HG02852 (cell line): ENCODE data around the gene NHSL1.
A peak's percentile ranks its signal among the peaks of the same experiment; 100 is the strongest.

Experiments
- ATAC-seq: cut with Tn5 transposase; IDR thresholded peaks from one replicate; pipeline ENCODE4 v1.9.1; 2021; ENCODE audit warnings: mild to moderate bottlenecking, moderate library complexity; ENCODE audit not compliant: unreplicated experiment

Gene NHSL1

DNA sequence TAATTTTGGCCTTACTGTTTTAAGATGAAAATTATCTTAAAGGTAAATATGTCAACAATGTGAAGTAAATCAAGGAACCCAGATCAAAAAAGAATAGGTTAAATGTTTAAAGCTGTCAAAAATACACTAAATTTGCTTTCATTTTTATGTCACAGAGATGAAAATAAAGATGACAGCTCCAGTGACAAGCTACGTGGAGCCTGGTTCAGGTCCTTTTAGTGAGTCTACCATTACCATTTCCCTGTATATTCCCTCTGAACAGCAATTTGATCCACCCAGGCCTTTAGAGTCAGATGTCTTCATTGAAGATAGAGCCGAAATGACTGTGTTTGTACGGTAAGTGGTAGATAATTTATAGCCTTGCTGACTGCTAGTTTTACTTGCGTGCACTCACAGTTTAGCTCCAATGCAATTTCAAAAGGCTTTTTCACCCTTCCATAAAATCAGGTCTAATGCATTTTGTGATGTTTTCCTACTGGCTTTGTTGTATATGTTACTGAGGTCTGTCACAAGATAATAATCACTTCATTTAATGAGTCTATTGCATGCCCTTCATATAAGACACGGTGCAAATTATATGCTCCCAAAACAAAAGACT, 93.4 kb downstream of the NHSL1 start:
- no peak for ATAC-seq

DNA sequence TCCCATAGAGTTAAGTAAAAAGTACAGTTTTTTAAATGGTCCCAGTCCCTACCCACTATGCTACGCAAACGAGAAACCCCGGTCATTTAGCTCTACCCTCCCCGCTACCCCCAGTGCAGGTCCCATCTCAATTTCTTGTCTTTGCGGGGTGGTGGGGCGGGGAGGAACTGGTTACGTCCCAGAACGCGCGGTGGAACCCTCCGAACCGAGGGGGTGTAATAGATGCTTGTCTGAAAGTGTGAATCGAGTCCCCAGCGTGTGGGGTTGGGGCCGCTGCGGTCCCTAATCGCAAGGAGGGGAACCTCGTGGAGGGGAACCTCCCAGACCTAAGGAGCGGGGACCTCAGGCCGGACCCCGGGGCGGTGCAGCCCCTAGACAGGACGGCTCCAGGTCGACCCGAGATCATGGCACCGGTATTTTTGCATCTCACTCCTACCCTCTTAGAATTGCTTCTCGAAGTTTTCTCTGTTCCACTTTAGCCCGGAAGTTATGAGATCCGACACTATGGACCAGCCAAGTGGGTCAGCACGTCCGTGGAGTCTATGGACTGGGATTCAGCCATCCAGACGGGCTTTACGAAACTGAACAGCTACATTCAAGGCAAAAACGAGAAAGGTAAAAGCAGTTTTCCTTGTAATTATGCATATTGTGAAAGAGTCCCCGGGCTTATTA, 94.5 kb downstream of the NHSL1 start:
- peak; percentile 10 for ATAC-seq

DNA sequence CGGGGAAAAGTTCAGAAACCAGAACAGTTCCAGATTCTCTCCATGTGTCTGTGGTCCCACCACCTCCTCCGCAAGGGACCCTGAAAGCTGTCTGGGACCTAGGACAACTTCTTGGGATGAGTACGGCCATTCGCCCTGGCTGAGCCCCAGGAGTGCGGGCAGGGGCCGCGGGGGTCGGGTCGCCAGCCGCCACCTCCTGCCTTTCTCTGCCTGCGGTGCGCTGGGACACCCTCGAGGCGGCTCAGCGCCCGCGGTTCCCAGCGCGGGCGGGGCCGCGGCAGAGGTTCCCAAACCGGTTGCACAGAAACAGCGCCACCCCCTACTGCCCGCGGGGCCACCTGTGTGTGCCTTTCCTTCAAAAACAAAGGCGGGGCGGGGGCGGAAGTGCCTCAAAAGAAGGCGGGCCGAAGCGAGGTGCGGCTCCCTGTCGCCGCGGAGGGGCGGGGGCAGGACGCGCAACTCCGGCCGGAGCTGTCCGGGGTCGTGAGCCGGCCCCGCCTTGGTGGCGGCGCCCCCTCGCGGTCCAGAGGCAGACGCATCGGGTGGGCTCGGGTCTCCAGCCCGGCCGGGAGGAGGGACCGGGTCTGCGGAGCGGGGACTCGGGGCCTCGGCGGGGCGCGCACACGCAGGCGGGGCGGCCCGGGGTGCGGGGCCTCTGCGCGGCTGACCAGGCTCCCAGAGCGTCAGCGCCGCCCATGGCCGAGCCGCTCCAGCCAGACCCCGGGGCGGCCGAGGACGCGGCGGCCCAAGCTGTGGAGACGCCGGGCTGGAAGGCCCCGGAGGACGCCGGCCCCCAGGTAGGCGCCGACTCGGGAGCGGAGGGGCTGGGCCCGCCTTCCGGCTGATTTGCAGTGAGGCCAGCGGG, 95.3 kb downstream of the NHSL1 start, which contains the start of gene HEBP2:
TSS of gene HEBP2 (plus strand) at position 423 of the 865 bp plus-strand sequence. CDS start at position 696, 273 bp downstream.
- ATAC-seq = peak; percentile 88

DNA sequence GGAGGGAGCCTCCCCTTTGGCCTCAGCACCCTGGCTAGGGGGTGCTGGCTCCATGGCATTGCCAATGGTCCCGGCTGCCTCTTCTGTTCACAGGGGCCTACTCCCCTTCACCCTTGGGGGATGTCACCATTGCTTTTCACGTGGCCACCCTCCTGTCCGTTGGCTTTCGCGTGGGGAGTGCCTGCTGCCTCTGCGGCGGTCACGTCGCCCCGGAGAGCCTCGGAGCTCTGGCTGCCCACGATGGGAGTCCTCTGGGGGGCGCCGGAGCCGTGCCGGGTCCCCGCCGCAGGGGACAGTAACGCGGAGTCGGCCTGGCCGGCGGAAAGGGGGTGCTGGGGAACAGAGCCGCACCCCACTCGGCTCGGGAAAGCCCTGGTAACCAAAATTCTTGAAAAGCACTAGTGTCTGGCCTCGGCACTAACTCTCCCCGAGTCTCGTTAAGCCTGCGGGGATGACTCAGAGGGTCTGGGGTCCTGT, 95.9 kb downstream of the NHSL1 start:
- ATAC-seq = peak; percentile 16

DNA sequence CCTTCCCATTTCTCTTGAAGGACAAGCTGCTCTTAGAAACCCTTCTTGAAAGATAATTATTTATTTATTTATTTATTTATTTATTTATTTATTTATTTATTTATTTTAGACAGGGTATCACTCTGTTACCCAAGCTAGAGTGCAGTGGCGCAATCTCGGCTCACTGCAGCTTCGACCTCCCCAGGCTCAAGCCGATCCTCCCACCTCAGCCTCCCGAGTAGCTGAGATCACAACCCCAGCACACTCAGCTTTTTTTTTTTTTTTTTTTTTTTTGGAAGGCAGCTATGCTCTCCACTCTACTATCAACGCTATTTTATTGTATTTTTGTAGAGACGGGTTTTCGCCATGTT, 96.5 kb downstream of the NHSL1 start:
- ATAC-seq = no peak

DNA sequence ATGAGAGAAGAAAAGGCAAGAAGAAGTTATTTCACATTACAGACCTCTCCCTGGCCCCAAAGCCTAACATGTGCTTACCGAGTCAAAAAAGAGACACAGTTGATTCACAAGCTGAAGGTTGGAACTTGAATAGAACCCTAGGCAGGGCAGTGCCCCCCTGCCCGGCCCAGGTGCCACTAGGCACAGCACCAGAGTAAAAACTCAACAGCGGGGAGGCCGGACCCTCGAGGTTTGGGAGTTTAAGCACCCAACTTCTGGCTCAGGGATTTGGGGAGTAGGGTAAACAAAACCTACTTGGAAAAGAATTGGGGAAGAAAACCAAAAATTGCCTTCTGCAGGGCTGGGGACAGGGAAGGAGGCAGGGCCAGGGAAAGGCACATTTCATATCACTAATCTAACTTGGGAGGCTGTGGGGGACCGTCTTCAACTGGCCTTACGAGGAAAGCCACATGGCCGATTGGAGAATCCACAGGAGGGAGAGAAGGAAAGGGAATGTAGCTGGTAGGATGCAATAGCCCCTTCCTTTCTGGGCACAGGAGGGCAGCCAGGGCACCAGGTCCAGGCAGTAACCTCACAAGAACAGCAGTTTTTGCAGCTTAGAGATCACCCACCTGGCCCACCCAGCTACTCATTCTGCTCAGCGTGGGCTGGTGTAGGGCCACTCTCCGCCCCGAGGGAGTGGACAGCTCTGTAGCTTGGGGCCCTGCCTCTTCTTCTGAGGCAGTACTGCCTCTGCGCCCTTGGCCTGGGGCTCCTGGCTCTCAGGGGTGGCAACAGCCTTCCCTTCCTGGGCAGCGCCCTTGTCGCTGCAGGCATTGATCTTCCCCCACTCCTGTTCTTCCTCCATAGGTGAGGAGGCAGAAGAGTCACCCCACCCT, 97.1 kb downstream of the NHSL1 start:
- no peak for ATAC-seq

DNA sequence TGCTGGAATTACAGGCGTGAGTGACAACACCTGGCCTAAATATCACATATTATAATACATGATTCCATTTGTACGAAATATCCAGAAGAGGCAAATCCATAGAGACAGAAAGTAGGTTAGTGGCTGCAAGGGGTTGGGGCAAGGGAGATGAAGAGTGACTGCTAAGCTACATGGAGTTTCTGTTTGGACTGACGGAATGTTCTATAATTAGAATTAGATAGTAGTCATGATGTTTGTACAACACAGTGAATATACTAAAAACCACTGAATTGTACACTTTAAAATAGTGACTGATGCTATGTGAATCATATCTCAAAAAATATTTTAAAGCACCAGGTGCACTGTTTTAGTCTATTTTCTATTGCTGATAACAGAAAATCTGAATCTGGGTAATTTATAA, 99.0 kb downstream of the NHSL1 start:
- no peak for ATAC-seq

DNA sequence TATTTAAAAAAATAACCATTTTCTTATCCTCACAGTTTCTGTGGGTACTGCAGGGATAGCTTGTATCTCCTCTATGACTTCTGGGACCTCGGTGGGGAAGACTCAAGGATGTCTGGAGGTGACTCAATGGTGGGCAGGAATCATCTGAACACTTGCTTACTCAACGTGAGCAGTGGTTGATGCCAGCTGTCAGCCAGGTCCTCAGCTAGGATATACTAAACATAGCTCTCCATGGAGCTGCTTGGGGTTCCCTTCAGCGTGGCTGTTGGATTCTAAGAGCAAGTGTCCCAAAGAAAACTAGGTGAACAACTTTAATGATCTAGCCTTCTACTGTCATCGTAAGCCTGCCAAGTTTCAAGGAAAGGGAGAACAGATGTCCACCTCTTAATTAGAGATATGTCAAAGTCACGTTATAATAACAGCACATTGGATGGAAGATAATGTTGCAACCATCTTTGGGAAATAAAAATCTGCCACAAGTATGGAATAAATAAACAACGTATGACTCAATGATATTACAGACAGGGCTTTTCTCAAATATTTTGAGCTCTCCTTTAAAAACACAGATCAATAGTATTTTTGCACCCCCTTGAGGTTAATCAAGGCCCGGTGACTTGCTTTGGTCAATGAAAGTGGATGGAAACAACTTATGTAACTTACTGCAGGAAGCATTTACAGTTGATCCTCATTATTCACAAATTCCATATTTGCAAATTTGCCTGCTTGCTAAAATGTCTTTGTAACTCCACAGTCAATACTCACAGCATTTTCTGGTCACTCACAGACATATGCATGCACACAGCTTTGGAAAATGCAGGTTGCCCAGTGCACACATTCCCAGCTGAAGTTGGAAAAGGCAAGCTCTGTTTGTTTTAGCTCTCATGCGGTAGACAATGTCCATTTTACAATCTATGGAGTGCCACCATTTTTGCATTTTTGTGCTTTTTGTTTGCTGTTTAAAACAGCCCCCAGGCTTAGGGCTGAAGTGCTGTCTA, 101.9 kb downstream of the NHSL1 start:
- no peak for ATAC-seq

DNA sequence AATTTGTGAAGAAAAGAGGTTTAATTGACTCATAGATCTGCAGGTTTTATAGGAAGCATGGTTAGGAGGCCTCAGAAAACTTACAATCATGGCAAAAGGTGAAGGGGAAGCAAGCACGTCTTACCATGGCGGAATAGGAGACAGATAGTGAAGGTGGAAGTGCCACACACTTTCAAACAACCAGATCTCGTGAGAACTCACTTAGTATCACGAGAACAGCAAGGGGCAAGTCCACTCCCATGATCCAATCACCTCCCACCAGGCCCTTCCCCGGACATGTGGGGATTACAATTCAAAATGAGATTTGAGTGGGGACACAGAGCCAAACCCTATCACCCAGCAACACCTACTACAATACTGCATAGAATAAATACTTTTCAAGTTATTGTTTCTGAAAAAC, 102.6 kb downstream of the NHSL1 start:
- ATAC-seq = no peak

DNA sequence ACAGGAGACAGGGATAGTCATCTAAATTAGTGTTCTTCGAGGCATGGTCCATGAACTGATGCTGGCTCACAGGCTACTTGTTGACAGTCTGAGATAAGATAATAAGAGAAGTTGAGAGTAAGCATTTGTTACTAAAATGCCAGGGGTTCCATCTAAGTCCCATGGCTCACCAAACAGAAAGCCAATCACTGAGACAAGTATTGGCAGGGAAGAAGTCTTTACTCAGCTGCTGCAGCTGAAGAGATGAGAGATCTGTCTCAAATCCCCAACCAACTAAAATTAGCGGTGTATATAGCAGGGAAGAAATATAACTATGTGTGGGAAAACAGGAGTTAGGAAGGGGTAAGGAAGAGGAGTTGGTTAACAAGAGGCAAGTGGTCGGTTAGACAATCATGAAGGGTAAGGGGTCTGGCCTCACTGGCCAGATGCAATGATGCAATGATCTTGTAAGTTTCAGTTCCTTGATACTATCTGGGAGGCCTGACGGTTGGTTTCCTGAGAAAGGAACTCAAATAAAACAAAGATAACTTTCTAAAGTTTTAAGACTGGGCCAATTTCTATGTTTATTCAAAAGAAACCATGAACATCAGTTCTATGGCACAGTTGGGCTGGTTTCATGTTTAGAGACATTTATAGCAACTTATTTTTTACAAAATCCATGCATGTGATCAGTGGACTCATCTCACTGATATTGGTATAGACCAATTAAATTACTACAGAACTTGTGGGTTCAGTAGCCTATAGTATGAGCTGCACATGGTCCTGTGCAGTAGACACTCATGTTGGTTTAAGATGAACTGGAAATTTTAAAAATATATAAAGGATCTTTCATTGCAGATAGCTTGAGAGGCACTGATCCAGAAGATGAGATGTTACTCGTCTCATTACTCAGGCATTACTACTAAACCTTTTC, 105.2 kb downstream of the NHSL1 start:
- ATAC-seq = peak; percentile 51

DNA sequence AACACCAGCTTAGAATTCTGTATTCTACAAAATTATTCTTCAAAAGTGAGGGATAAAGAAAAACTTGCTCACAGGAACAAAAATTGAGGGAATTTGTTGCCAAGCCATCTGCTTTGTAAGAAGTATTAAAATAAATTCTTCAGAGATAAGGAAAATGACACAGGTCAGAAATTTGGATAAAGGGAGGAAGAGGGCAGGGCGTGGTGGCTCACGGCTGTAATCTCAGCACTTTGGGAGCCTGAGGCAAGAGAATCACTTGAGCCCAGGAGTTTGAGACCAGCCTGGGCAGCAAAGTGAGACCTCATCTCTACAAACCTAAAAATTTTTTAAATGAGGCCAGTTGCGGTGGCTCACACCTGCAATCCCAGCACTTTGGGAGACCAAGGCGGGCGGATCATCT, 109.7 kb downstream of the NHSL1 start:
- no peak for ATAC-seq

DNA sequence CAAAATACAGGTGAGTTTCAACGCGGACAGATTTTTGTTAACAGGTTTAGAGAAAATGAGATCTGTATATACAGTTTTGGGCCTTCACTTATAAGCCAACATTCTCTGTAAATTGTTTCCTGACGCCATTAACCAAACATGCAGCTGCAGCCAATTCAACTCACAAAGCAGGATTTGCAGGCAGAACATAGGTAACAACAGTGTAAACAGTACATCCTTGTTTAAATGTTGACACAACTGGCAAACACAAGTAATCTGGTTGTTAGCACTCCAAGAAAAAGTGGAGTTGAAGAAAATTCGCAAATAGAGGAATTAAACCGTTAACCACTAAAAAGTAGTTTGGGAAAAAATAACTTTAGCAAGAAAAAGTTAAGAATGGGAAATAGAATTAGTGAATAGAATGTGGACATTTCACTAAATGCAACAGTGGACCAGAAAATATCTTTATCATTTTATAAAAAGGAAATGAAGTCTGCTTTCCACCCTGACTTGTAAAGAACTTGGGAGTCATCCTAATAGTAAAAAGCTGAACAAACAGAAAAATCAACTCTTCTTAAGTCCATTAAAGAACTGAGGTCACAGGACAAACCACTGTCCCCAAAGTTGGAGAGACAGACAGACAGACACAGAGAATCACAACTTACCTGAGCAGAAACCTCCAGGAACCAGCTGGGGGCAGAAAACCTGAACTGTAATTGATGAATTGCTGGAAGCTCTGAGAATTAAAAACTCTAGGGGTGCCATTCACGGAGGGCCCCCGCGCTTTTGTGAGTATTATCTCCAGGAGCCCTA, 111.5 kb downstream of the NHSL1 start:
- no peak for ATAC-seq

DNA sequence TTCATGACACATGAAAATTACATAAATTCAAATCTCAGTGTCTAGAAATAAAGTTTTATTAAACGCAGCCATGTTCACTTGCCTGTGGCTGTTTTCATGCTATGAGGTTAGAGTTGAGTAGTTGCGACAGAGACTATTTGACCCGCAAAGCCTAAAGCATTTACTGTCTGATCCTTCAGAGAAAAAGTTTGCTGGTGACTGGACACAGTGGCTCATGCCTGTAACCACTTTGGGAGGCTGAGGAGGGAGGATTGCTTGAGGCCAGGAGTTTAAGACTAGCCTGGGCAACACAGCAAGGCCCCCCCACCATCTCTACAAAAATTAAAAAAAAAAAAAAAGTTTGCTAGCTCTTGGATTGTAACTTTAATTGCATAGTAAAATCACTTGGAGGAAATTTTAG, 112.4 kb downstream of the NHSL1 start:
- ATAC-seq = no peak

DNA sequence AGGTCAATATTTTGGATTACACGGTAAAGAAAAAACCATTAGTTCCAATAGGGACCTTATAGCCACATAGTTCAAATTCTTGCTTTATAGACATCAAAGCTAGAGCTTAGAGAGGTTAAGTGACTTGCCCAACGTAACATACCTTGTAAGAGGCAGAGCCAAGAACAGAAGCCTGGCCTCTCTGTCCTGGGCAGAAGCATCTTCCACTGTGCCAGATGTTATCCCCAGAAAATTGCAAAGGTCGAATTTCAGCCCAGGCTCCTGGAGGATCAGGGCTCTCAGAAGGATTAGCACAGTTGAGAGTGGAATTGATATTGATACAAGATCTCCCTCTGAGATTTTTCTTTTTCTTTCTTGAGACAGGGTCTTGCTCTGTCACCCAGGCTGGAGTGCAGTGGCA, 115.5 kb downstream of the NHSL1 start:
- ATAC-seq = no peak

DNA sequence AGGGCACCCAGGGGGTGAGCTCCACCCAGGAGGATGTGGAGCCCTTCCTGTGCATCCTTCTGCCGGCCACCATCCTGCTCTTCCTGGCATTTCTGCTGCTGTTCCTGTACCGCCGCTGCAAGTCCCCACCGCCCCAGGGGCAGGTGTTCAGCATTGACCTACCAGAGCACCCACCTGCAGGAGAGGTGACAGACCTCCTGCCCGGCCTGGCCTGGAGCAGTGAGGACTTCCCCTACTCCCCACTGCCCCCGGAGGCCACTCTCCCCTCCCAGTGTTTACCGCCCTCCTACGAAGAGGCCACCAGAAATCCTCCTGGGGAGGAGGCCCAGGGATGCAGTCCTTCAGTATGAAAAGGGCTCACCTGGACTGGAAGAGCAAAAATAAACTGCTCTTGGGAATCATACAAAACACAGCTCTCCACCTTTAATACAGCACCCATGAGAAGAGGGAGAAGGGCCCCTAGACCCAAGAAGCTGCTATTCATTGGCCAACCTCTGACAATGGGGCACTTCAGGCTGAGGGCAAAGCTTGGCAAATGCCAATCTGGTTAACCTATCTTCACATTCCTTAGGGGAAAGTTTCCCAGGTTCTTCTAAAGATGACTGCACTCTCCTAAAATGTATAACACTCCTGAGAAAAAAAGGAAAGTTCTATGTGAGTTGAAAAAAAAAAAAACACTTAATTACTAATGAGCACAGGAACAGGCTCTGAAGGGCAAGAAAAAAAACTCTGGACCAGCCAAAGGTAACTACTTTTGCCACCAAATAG, 116.6 kb downstream of the NHSL1 start:
- no peak for ATAC-seq

DNA sequence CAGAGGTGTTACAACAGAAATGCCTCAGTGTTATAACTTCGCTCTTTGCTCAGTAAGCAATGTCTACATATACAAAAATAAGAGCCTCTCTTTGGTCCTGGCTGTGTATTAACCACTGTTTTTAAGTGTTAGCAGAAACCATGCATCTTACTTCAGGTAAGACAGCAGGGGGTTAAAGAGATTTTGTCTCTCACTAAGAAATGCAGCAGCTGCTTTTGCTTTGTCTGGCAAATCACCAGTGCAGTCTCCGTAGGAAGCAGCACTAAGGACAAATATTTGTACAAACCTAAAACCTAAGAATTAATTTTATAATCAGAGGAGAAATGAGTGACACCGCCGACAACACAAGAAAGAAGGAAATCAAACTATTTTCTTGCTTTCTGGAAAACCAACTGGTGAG, 120.8 kb downstream of the NHSL1 start:
- ATAC-seq = no peak

DNA sequence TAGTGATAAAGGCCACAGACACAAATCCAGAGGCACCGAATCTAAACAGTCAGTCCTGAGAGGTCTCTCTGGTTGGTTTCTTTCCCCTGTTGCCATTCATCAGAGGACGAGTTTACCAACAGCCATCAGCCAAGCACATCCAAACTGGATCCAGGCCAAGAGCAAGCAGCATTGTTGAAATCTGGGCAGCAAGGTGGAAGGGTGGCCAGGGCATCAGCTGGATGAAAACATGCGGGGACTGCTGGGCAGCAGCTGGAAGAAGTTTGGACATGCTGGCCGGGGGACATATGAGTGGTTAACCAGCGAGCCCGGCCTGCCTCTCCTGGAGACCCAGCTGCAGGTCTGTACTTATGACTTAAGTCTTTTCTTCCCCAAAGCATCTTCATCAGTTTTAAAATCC, 121.5 kb downstream of the NHSL1 start, which contains the start of gene SMIM28:
TSS of gene SMIM28 (plus strand) at position 62 of the 400 bp plus-strand sequence. CDS start at position 230, 168 bp downstream.
- ATAC-seq = no peak
